Cardiac muscle cell (in vitro differentiated cells and primary cell): ENCODE data around the gene MTG1. TPM values are rescaled to one million over a fixed set of nuclear protein-coding genes. Genes with fewer than 3 reads are reported as not detected.
"Not testable (repeated sequence)": the region's sequence is repeated elsewhere in the genome, so short reads cannot be mapped to it uniquely, and the experiment has no call there.

Source experiments
- DNase-seq, 2 donors: peaks; one replicate each; pipeline versions ENCODE4 v3.0.0 to v3.0.0-alpha.2; 2010 to 2017; ENCODE audit warnings: low read depth in 1 of 2, low spot score in 1 of 2
- H3K27ac ChIP-seq: fragments of 200-600 bp; sonication (generic); 2 replicates; pipeline ENCODE4 v1.5.1; 2016
- H3K27me3 ChIP-seq: fragments of 200-600 bp; sonication (generic); 2 replicates; pipeline ENCODE4 v1.6.0; 2016; ENCODE audit warnings: control low read depth
- H3K36me3 ChIP-seq: fragments of 200-600 bp; sonication (generic); 2 replicates; pipeline ENCODE4 v1.5.1; 2016; ENCODE audit warnings: control low read depth
- H3K4me1 ChIP-seq: fragments of 200-600 bp; sonication (generic); 2 replicates; pipeline ENCODE4 v1.8.1; 2017; ENCODE audit warnings: low read depth, mild to moderate bottlenecking, mixed run types
- H3K4me3 ChIP-seq: fragments of 200-600 bp; sonication (generic); 2 replicates; pipeline ENCODE4 v1.5.1; 2016; ENCODE audit warnings: mild to moderate bottlenecking
- H3K9me3 ChIP-seq: fragments of 200-600 bp; sonication (generic); 2 replicates; pipeline ENCODE4 v1.5.1; 2017; ENCODE audit warnings: low read depth, mild to moderate bottlenecking, control low read depth
- polyA plus RNA-seq: library from polyadenylated mRNA; unstranded; fragments of >200 nt; fragmentation: Nextera tagmentation; extraction: Ambion mirVana; gene quantifications from 2 replicates; pipeline ENCODE4 v1.2.1, GENCODE V29; 2016
- total RNA-seq: library from RNA; depleted of rRNA; stranded (reverse); fragments of >200 nt; gene quantifications from 2 replicates; pipeline ENCODE4 v1.2.3, GENCODE V29; 2016
- TF ChIP-seq, protein P1 (sequence below): IDR thresholded peaks from 2 replicates; pipeline ENCODE4 v1.5.1; 2012; ENCODE audit warnings: low read depth, mild to moderate bottlenecking, low read length

The MTG1 gene
- total and polyA plus RNA-seq, 2 experiments from 2014 or later, result 35.3 to 123 TPM

DNA sequence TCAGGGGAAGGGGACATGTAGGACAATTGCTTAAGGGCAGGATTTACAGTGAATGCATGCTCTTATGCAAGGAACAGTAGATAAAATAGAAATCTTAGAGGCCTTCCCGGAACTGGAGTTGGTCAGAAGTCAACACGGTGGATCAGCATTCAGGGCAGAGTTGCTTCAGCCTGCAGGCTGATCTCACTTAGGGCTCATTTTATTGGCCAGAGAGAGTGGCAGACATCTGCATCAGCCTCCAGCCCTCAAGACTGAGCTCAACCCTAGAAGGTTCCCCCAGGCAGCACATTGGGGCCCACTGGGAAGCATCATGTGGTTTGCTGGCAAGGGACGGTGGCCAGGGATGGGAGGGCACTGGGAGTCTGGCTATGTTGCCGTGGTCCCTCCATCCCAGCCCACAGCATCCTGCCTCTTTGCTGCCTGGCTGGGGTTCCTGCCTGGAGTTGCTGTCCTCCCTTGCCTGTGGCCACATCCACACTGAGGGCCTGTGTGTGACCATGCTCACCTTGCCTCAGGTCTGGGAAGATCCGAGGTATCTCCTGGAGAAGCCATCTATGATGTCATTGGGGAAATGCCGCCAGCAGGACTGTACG lies 72.8 kb downstream of the MTG1 start:
- no peaks in the 10 kb centered on the region for H3K9me3 ChIP-seq
- DNase-seq, result no peak
- TF ChIP-seq, protein P1, sequence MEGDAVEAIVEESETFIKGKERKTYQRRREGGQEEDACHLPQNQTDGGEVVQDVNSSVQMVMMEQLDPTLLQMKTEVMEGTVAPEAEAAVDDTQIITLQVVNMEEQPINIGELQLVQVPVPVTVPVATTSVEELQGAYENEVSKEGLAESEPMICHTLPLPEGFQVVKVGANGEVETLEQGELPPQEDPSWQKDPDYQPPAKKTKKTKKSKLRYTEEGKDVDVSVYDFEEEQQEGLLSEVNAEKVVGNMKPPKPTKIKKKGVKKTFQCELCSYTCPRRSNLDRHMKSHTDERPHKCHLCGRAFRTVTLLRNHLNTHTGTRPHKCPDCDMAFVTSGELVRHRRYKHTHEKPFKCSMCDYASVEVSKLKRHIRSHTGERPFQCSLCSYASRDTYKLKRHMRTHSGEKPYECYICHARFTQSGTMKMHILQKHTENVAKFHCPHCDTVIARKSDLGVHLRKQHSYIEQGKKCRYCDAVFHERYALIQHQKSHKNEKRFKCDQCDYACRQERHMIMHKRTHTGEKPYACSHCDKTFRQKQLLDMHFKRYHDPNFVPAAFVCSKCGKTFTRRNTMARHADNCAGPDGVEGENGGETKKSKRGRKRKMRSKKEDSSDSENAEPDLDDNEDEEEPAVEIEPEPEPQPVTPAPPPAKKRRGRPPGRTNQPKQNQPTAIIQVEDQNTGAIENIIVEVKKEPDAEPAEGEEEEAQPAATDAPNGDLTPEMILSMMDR, result no peak
- no peaks in the 10 kb centered on the region for H3K27me3 ChIP-seq
- H3K36me3 ChIP-seq, result no peaks in the 10 kb centered on the region
- no peak overlapping the region for H3K27ac ChIP-seq
- H3K4me3 ChIP-seq, result no peak overlapping the region
- no peaks in the 10 kb centered on the region for H3K4me1 ChIP-seq

DNA sequence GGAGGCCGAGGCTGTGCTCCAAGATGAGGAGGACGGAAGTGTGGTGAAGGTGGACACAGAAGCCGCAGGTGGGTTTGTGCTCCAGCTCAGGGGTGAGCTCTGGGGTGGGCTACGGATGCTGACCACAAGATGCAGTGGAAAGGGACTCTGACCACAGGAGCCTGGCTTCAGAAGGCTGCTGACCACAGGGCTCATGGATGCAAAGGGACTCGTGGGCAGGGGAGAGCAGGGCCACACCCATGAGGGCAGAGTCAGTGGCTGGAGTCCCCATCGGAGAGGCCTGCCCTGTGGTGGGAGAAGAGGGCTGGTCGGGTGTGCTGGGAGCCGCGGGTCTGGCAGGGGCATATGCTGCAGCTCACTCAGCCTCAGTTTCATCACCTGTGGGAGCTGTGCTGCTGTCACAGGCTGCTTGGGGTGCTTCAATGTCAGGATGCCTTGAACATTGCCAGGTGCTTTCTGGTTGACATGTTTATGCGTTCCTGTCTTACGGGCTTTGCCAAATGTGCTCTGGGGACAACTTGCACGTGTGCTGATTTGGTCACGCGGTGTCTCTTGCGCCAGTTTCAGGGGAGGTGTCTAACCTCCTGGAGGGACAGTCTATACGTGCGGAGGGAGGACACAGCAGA lies 73.4 kb downstream of the MTG1 start:
- H3K4me1 ChIP-seq, result no peaks in the 10 kb centered on the region
- H3K4me3 ChIP-seq, result no peak overlapping the region
- H3K27ac ChIP-seq, result no peak overlapping the region
- no peaks in the 10 kb centered on the region for H3K9me3 ChIP-seq
- no peak for DNase-seq
- TF ChIP-seq, protein P1, result no peak
- H3K27me3 ChIP-seq, result no peaks in the 10 kb centered on the region
- H3K36me3 ChIP-seq, result no peaks in the 10 kb centered on the region

DNA sequence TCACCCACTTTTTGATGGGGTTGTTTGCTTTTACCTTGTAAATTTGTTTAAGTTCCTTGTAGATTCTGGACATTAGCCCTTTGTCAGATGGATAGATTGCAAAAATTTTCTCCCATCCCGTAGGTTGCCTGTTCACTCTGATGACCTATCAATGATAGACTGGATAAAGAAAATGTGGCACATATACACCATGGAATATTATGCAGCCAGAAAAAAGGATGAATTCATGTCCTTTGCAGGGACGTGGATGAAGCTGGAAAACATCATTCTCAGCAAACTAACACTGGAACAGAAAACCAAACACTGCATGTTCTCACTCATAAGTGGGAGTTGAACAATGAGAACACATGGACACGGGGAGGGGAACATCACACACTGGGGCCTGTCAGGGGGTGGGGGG lies 75.2 kb downstream of the MTG1 start:
- not testable (repeated sequence) for H3K4me1 ChIP-seq, H3K4me3 ChIP-seq, H3K27ac ChIP-seq, H3K27me3 ChIP-seq, H3K9me3 ChIP-seq, H3K36me3 ChIP-seq, DNase-seq

GRCh38 chr10:133471300-133472109 lies 77.5 kb downstream of the MTG1 start:
- no peak for DNase-seq

More at GRCh38 chr10:133471300-133472109, 77.5 kb downstream of the MTG1 start:
- Histone ChIP-seq H3K4me3 (no peak overlapping the region), H3K36me3 (no peaks in the 10 kb centered on the region), H3K27me3 (no peaks in the 10 kb centered on the region), H3K9me3 (no peaks in the 10 kb centered on the region), H3K4me1 (no peaks in the 10 kb centered on the region), H3K27ac (no peak overlapping the region)
- TF ChIP-seq, protein P1, result no peak

Other genes with a start within 250 kb of the MTG1 start
- gene KNDC1, start 233.9 kb upstream of the MTG1 start, total RNA-seq, result 14.4 and 33.9 TPM in 2 replicates
- gene KNDC1, start 233.9 kb upstream of the MTG1 start, polyA plus RNA-seq, result 10.8 and 12.4 TPM in 2 replicates
- not detected in 2 replicates for gene UTF1, start 163.9 kb upstream of the MTG1 start, total RNA-seq
- gene UTF1, start 163.9 kb upstream of the MTG1 start, polyA plus RNA-seq, result not detected in 2 replicates
- not detected in 2 replicates for gene VENTX, start 156.3 kb upstream of the MTG1 start, total RNA-seq
- gene VENTX, start 156.3 kb upstream of the MTG1 start, polyA plus RNA-seq, result not detected in 2 replicates
- gene ADAM8, start 117.3 kb upstream of the MTG1 start, total RNA-seq, result 2.8 and 6.9 TPM in 2 replicates
- 2.3 and 3.7 TPM in 2 replicates for gene ADAM8, start 117.3 kb upstream of the MTG1 start, polyA plus RNA-seq
- 70.2 and 70.8 TPM in 2 replicates for gene TUBGCP2, start 85.3 kb upstream of the MTG1 start, total RNA-seq
- 52.3 and 62.4 TPM in 2 replicates for gene TUBGCP2, start 85.3 kb upstream of the MTG1 start, polyA plus RNA-seq
- gene ZNF511, start 85.2 kb upstream of the MTG1 start, total RNA-seq, result 53.7 and 67.1 TPM in 2 replicates
- 116 and 150 TPM in 2 replicates for gene ZNF511, start 85.2 kb upstream of the MTG1 start, polyA plus RNA-seq
- gene CALY, start 57.3 kb upstream of the MTG1 start, total RNA-seq, result 9.8 and 16.3 TPM in 2 replicates
- gene CALY, start 57.3 kb upstream of the MTG1 start, polyA plus RNA-seq, result 12.3 and 14.8 TPM in 2 replicates
- 0.35 and 2.3 TPM in 2 replicates for gene PRAP1, start 46.8 kb upstream of the MTG1 start, total RNA-seq
- 1.6 and 3.5 TPM in 2 replicates for gene PRAP1, start 46.8 kb upstream of the MTG1 start, polyA plus RNA-seq
- gene FUOM, start 36.1 kb upstream of the MTG1 start, total RNA-seq, result 20.0 and 58.1 TPM in 2 replicates
- 22.1 and 68.5 TPM in 2 replicates for gene FUOM, start 36.1 kb upstream of the MTG1 start, polyA plus RNA-seq
- gene ECHS1, start 20.8 kb upstream of the MTG1 start, total RNA-seq, result 111 and 159 TPM in 2 replicates
- gene ECHS1, start 20.8 kb upstream of the MTG1 start, polyA plus RNA-seq, result 184 and 243 TPM in 2 replicates
- 14.8 and 15.8 TPM in 2 replicates for gene PAOX, start 14.9 kb upstream of the MTG1 start, total RNA-seq
- 18.2 and 20.1 TPM in 2 replicates for gene PAOX, start 14.9 kb upstream of the MTG1 start, polyA plus RNA-seq
- gene SPRN, start 30.5 kb downstream of the MTG1 start, total RNA-seq, result 0.33 and 0.63 TPM in 2 replicates
- gene SPRN, start 30.5 kb downstream of the MTG1 start, polyA plus RNA-seq, result 1.8 and 2.3 TPM in 2 replicates
- 0.74 and 5.6 TPM in 2 replicates for gene SCART1, start 59.8 kb downstream of the MTG1 start, total RNA-seq
- 0.89 and 1.8 TPM in 2 replicates for gene SCART1, start 59.8 kb downstream of the MTG1 start, polyA plus RNA-seq
- 1.1 and 4.1 TPM in 2 replicates for gene CYP2E1, start 133.2 kb downstream of the MTG1 start, total RNA-seq
- 1.1 and 2.0 TPM in 2 replicates for gene CYP2E1, start 133.2 kb downstream of the MTG1 start, polyA plus RNA-seq
- not detected in 2 replicates for gene SYCE1, start 171.4 kb downstream of the MTG1 start, total RNA-seq
- 0.18 TPM in 1 of 2 replicates, not detected in the other for gene SYCE1, start 171.4 kb downstream of the MTG1 start, polyA plus RNA-seq
- not detected in 2 replicates for gene FRG2B, start 232.6 kb downstream of the MTG1 start, total RNA-seq
- gene FRG2B, start 232.6 kb downstream of the MTG1 start, polyA plus RNA-seq, result not detected in 2 replicates